ENCODE measurements around the gene CPNE5. TPM values are rescaled to one million over a fixed set of nuclear protein-coding genes. Genes with fewer than 3 reads are reported as not detected.

Gene CPNE5
- total and polyA plus RNA-seq, 9 of the 15 experiments (the other 6 are each of a cell fraction or from before 2014, with no cell fraction given) = 0.14 to 1.0 (median 0.46) TPM; not detected in 2

DNA sequence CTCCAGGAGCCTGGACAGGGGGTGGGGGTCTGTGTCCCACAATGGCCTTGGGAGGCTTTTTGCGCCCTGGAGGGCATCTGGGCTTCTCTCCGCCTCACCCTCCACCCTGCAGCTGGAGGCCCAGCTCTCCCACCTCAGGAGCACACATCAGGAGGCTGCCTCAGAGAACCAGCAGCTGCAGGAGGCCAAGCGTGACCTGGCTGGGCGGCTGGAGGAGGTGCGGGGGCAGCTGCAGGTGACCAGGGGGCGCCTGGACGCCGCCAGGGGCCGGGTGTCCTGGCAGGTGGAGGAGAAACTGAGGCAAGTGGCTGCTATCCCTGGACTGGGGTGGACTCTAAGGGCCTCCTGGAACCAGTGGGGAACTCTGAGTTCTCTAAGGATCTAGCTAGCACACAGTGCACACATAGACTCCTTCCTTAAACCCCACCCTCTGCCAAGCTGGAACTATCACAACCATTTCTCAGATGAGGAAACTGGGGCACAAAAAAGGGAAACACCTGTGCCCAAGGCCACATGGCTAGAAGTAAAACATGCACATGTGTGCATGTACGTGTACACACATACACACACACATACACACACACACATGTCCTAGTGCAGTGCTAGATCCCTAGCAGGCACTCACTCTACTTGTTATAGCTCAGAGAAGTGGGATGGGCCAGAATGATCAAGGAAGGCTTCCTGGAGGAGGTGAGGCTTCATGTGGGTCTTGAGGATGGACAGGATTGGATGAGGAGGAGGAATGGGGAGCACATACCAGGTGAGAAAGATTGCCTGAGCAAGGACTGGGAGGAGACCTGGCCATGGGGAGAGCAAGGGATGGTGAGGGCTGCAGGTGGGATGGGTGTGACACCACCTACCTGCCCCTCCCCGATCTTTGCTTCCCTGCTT lies 118.7 kb downstream of the CPNE5 start:
- no TSS peak for BruUV-seq (replicated peaks)
- no peaks in the 10 kb centered on the region for H3K9me3 ChIP-seq (replicated peaks; ENCODE audit: control insufficient read depth, insufficient read depth, low read depth, low read length)
- H3K27ac ChIP-seq (ENCODE audit: extremely low read depth, low read depth, low read length) = no peak overlapping the region
- in situ Hi-C loops (cut with MboI) (loop anchor here (10.0 kb wide), 1 partner anchor 106 kb away; no protein-coding TSS in a partner anchor), intact Hi-C loops (cut with micrococcal nuclease) (no loop called here)
- no peak overlapping the region for H3K4me3 ChIP-seq
- H3K4me1 ChIP-seq (replicated peaks in 1 of 2; ENCODE audit: control insufficient read depth in 2 of 2, insufficient read depth in 2 of 2, low read length in 2 of 2) = peaks cover 0 to 12% of the 10 kb centered on the region in 2 experiments; a peak in 1 of 5 replicates
- H3K9me1 ChIP-seq (ENCODE audit: control insufficient read depth, insufficient read depth, low read length) = no peaks in the 10 kb centered on the region
- H3K27me3 ChIP-seq (ENCODE audit: control insufficient read depth in 2 of 2, insufficient read depth in 2 of 2, low read length in 2 of 2) = peaks cover 28 to 77% of the 10 kb centered on the region in 2 experiments
- ATAC-seq (no peak), DNase-seq (ENCODE audit: extremely low read depth in 1 of 4, low spot score in 3 of 4) (no peak), FAIRE-seq (no peak)
- H3K79me2 ChIP-seq (ENCODE audit: control insufficient read depth, insufficient read depth, low read length) = no peaks in the 10 kb centered on the region
- 8% methylated on average over 11 of the region's 11 CpGs for WGBS (ENCODE audit: insufficient coverage, low coverage, missing lambda C conversion rate)
- H2AFZ ChIP-seq (ENCODE audit: low read depth, low read length) = no peak overlapping the region
- H3K4me2 ChIP-seq (ENCODE audit: insufficient read depth, low read length) = no peak overlapping the region
- H4K20me1 ChIP-seq (replicated peaks; ENCODE audit: control insufficient read depth, insufficient read depth, low read length) = peaks cover 19% of the 10 kb centered on the region; the same call in 1 of the 2 replicates
- H3K9ac ChIP-seq (ENCODE audit: insufficient read depth in 1 of 2, low read depth in 2 of 2, low read length in 2 of 2) = no peak overlapping the region
- ChIA-PET POLR2A (interaction anchor here (0.6 to 1.6 kb wide), 6 partner anchors 10 to 126 kb away, joined by 3 to 9 read pairs (median 4); partner anchors contain the start of genes RAB44 and SRSF3), CTCF (ENCODE audit: low intra/inter-chr PET ratio) (interaction anchor here (0.5 to 1.0 kb wide), 2 partner anchors 15 to 101 kb away, joined by 3 read pairs; no protein-coding TSS in a partner anchor)
- no peaks in the 10 kb centered on the region for H3K36me3 ChIP-seq (ENCODE audit: control insufficient read depth, insufficient read depth, low read length)
- TF ChIP-seq U2AF2 (optimal IDR thresholded peaks at IDR 0.05; ENCODE audit: low read depth, low read length) (no peak), ZNF263 (CRISPR knock-in tag; IDR thresholded peaks at IDR 0.05; ENCODE audit: borderline replicate concordance) (peak; percentile 84), ZFP36 (IDR thresholded peaks at IDR 0.05; ENCODE audit: low read depth, low read length, partially characterized antibody) (peak; percentile 97), ZNF436 (CRISPR knock-in tag; IDR thresholded peaks at IDR 0.05) (peak; percentile 77), ZNF121 (CRISPR knock-in tag; conservative IDR thresholded peaks at IDR 0.05) (no peak), KDM1A (IDR thresholded peaks at IDR 0.05) (peak in 1 of 2 experiments; percentile 44; a peak in 1 of 4 replicates), SIX5 (IDR thresholded peaks at IDR 0.05; ENCODE audit: borderline replicate concordance in 1 of 2, insufficient read depth in 1 of 2, low read depth in 1 of 2, low read length in 2 of 2) (no peak), SMAD2 (IDR thresholded peaks at IDR 0.05; ENCODE audit: low read depth, low read length) (no peak), SRF (CRISPR knock-in tag; IDR thresholded peaks at IDR 0.05) (no peak), RBM22 (IDR thresholded peaks at IDR 0.05; ENCODE audit: low read depth, low read length, poor library complexity, severe bottlenecking) (no peak), RAD51 (IDR thresholded peaks at IDR 0.05; ENCODE audit: borderline replicate concordance, low read depth) (no peak), ZNF77 (CRISPR knock-in tag; IDR thresholded peaks at IDR 0.05) (no peak), HNRNPLL (IDR thresholded peaks at IDR 0.05; ENCODE audit: low read depth, low read length, poor library complexity, severe bottlenecking) (no peak), HMG20B (CRISPR knock-in tag; IDR thresholded peaks at IDR 0.05) (no peak), SMARCA5 (IDR thresholded peaks at IDR 0.05) (peak; percentile 84; the same call in 1 of the 2 replicates), NR3C1 (CRISPR knock-in tag; IDR thresholded peaks at IDR 0.05) (no peak), ZNF766 (CRISPR knock-in tag; conservative IDR thresholded peaks at IDR 0.05) (no peak), XRCC3 (IDR thresholded peaks at IDR 0.05) (no peak), ZC3H8 (IDR thresholded peaks at IDR 0.05) (no peak)
- TF ChIP-seq, protein P1, sequence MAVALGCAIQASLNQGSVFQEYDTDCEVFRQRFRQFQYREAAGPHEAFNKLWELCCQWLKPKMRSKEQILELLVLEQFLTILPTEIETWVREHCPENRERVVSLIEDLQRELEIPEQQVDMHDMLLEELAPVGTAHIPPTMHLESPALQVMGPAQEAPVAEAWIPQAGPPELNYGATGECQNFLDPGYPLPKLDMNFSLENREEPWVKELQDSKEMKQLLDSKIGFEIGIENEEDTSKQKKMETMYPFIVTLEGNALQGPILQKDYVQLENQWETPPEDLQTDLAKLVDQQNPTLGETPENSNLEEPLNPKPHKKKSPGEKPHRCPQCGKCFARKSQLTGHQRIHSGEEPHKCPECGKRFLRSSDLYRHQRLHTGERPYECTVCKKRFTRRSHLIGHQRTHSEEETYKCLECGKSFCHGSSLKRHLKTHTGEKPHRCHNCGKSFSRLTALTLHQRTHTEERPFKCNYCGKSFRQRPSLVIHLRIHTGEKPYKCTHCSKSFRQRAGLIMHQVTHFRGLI (CRISPR knock-in tag; IDR thresholded peaks at IDR 0.05) = no peak
- TF ChIP-seq, protein P2, sequence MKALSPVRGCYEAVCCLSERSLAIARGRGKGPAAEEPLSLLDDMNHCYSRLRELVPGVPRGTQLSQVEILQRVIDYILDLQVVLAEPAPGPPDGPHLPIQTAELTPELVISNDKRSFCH (CRISPR knock-in tag; IDR thresholded peaks at IDR 0.05) = no peak
- TF ChIP-seq, protein P2 (tag; IDR thresholded peaks at IDR 0.05) = no peak
